ENCODE data around the gene DAB1. TPM values are rescaled to one million over a fixed set of nuclear protein-coding genes. Genes with fewer than 3 reads are reported as not detected.

The DAB1 gene
- total and polyA plus RNA-seq, 7 experiments from 2014 or later: 0.27 to 1.9 (median 0.43) TPM; not detected in 1

GRCh38 chr1:57307392-57308170 is 116.3 kb downstream of the DAB1 start:
- Histone ChIP-seq H3K27ac (ENCODE audit: low read depth, low read length) (no peak overlapping the region), H3K4me3 (ENCODE audit: low read length) (no peak overlapping the region), H3K9me3 (ENCODE audit: control insufficient read depth in 2 of 3, low read length in 3 of 3) (no peaks in the 10 kb centered on the region), H3K36me3 (ENCODE audit: control insufficient read depth in 2 of 3, insufficient read depth in 3 of 3, low read length in 3 of 3) (no peaks in the 10 kb centered on the region), H3K4me1 (ENCODE audit: control insufficient read depth in 2 of 2, insufficient read depth in 2 of 2, low read length in 2 of 2) (peaks cover 0 to 5% of the 10 kb centered on the region in 2 donors), H3K27me3 (ENCODE audit: control insufficient read depth in 2 of 2, insufficient read depth in 2 of 2, low read length in 2 of 2) (no peaks in the 10 kb centered on the region)
- Mint-ChIP-seq H3K9me3 (peaks cover 0 to 12% (median 8%) of the 10 kb centered on the region in 11 donors), H3K4me3 (peak overlapping the region; percentile 26 to 69 (median 50)), H3K4me1 (peaks cover 11 to 17% (median 13%) of the 10 kb centered on the region in 7 donors), H3K36me3 (peaks cover 0 to 8% (median 5%) of the 10 kb centered on the region in 5 donors), H3K27me3 (peaks cover 0 to 15% (median 0%) of the 10 kb centered on the region in 5 donors), H3K27ac (peak overlapping the region in 8 of 9 donors; percentile 26 to 86 (median 54))
- POLR2A ChIA-PET: no interaction called here
- ATAC-seq (peak; percentile 95), DNase-seq (peak in 7 of 9 donors; percentile 16 to 82 (median 73))
- intact Hi-C loops (cut with micrococcal nuclease): no loop called here
- CTCF ChIA-PET: no interaction called here

GRCh38 chr1:57304591-57304990 is 119.3 kb downstream of the DAB1 start:
- H3K4me1 ChIP-seq (ENCODE audit: control insufficient read depth in 2 of 2, insufficient read depth in 2 of 2, low read length in 2 of 2): peaks cover 0 to 5% of the 10 kb centered on the region in 2 donors
- DNase-seq (no peak), ATAC-seq (no peak)
- H3K4me3 Mint-ChIP-seq: no peak overlapping the region
- CTCF ChIA-PET: no interaction called here
- POLR2A ChIA-PET: no interaction called here
- no peak overlapping the region for H3K27ac ChIP-seq (ENCODE audit: low read depth, low read length)
- peaks cover 9 to 18% (median 16%) of the 10 kb centered on the region in 7 donors for H3K4me1 Mint-ChIP-seq
- H3K9me3 Mint-ChIP-seq: peaks cover 0 to 12% (median 8%) of the 10 kb centered on the region in 11 donors
- intact Hi-C loops (cut with micrococcal nuclease): no loop called here
- no peak overlapping the region for H3K27ac Mint-ChIP-seq
- H3K36me3 ChIP-seq (ENCODE audit: control insufficient read depth in 2 of 3, insufficient read depth in 3 of 3, low read length in 3 of 3): no peaks in the 10 kb centered on the region
- no peak overlapping the region for H3K4me3 ChIP-seq (ENCODE audit: low read length)
- H3K36me3 Mint-ChIP-seq: peaks cover 0 to 8% (median 5%) of the 10 kb centered on the region in 5 donors
- H3K27me3 ChIP-seq (ENCODE audit: control insufficient read depth in 2 of 2, insufficient read depth in 2 of 2, low read length in 2 of 2): no peaks in the 10 kb centered on the region
- H3K9me3 ChIP-seq (ENCODE audit: control insufficient read depth in 2 of 3, low read length in 3 of 3): no peaks in the 10 kb centered on the region
- H3K27me3 Mint-ChIP-seq: peaks cover 0 to 33% (median 5%) of the 10 kb centered on the region in 5 donors

DNA sequence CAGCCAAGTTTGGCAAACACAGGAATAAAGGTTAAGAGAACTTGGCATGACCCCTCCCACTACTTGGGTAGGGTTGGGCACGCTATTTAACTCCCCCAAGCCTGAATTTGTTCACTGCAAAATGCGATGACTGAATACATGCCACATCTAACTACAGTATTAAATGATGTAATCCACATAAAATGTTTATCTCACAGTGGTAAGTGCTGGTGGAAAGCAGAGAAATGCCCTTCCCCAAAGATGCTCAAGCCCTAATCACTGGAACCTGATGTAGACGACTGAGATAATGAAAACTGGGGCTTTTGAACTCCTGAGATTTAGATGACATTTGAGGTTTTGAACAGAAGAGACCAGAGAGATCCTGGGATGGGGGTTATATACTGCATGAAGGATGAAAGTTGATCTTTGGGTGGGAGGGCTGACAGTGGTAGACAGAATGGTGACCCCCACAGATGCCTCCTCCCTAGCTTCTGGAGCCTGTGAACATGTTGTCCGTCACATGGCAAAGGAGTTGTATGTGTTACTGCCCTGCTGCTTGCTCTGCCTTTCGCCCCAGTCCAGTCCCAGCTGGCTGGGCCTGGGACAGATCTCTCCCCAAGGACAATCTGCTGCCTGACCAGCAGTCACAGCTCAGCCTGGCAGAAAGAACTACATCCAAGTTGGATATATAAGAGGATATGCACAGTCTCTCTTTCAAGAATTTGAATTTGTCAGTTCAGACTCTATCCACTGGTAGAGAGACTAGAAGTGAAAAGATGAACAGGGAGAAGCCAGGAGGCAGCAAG is 120.9 kb downstream of the DAB1 start:
- Histone ChIP-seq H3K4me3 (ENCODE audit: low read length) (no peak overlapping the region), H3K9me3 (ENCODE audit: control insufficient read depth in 2 of 3, low read length in 3 of 3) (no peaks in the 10 kb centered on the region), H3K27me3 (ENCODE audit: control insufficient read depth in 2 of 2, insufficient read depth in 2 of 2, low read length in 2 of 2) (no peaks in the 10 kb centered on the region), H3K4me1 (ENCODE audit: control insufficient read depth in 2 of 2, insufficient read depth in 2 of 2, low read length in 2 of 2) (peaks cover 0 to 5% of the 10 kb centered on the region in 2 donors), H3K27ac (ENCODE audit: low read depth, low read length) (no peak overlapping the region), H3K36me3 (ENCODE audit: control insufficient read depth in 2 of 3, insufficient read depth in 3 of 3, low read length in 3 of 3) (no peaks in the 10 kb centered on the region)
- Mint-ChIP-seq H3K4me3 (no peak overlapping the region), H3K27me3 (peaks cover 0 to 33% (median 5%) of the 10 kb centered on the region in 5 donors), H3K36me3 (peaks cover 0 to 8% (median 5%) of the 10 kb centered on the region in 5 donors), H3K9me3 (peaks cover 0 to 12% (median 8%) of the 10 kb centered on the region in 11 donors), H3K27ac (peak overlapping the region in 2 of 9 donors; percentile 22 to 32), H3K4me1 (peaks cover 9 to 17% (median 13%) of the 10 kb centered on the region in 7 donors)
- ATAC-seq (no peak), DNase-seq (no peak)
- CTCF ChIA-PET: no interaction called here
- intact Hi-C loops (cut with micrococcal nuclease): no loop called here
- POLR2A ChIA-PET: no interaction called here

- Histone ChIP-seq H3K4me1 (ENCODE audit: control insufficient read depth in 2 of 2, insufficient read depth in 2 of 2, low read length in 2 of 2) (no peaks in the 10 kb centered on the region), H3K27me3 (ENCODE audit: control insufficient read depth in 2 of 2, insufficient read depth in 2 of 2, low read length in 2 of 2) (no peaks in the 10 kb centered on the region), H3K4me3 (ENCODE audit: low read length) (no peak overlapping the region), H3K27ac (ENCODE audit: low read depth, low read length) (no peak overlapping the region), H3K9me3 (ENCODE audit: control insufficient read depth in 2 of 3, low read length in 3 of 3) (no peaks in the 10 kb centered on the region), H3K36me3 (ENCODE audit: control insufficient read depth in 2 of 3, insufficient read depth in 3 of 3, low read length in 3 of 3) (no peaks in the 10 kb centered on the region)
- no peak for ATAC-seq
- intact Hi-C loops (cut with micrococcal nuclease): no loop called here
- peaks cover 0 to 32% (median 5%) of the 10 kb centered on the region in 5 donors for H3K27me3 Mint-ChIP-seq
- H3K9me3 Mint-ChIP-seq: peaks cover 0 to 1% (median 0%) of the 10 kb centered on the region in 11 donors
- ChIA-PET CTCF (interaction anchor here (0.6 kb wide), 1 partner anchor 565 kb away, joined by 3 read pairs; no protein-coding TSS in a partner anchor), POLR2A (no interaction called here)
- H3K36me3 Mint-ChIP-seq: peaks cover 0 to 4% (median 0%) of the 10 kb centered on the region in 5 donors
- H3K4me1 Mint-ChIP-seq: peaks cover 0 to 6% (median 0%) of the 10 kb centered on the region in 7 donors
- H3K4me3 Mint-ChIP-seq: no peak overlapping the region
- DNase-seq: no peak
- no peak overlapping the region for H3K27ac Mint-ChIP-seq
Observed at GRCh38 chr1:57300186-57300585, 123.7 kb downstream of the DAB1 start.

DNA sequence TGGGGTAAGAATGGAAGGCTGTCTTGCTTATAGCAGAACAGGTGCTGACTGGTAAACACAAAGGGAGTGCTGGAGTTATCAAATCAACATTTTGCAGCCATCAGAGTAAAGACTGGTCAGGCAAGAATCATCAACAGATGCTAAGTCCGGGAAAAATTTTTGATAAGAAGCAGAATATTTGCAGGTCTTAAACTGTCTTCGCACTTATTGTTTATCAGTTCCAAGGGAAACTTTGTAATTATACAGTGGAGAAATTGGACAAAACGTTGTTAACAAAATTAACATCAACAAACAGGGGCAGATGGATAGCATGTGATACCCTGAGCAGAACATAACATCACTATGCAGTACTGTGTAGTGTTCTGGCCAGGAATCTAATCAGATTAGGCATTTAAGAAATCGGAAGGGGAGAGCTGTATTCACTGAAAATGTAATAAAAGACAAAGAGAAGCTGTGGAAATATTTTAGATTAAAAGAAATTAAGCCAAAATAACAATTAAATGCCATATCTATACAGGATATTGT is 127.1 kb downstream of the DAB1 start:
- no peak for ATAC-seq
- Mint-ChIP-seq H3K27ac (no peak overlapping the region), H3K36me3 (peaks cover 0 to 4% (median 0%) of the 10 kb centered on the region in 5 donors), H3K4me1 (peaks cover 0 to 6% (median 0%) of the 10 kb centered on the region in 7 donors), H3K9me3 (peaks cover 0 to 3% (median 0%) of the 10 kb centered on the region in 11 donors), H3K27me3 (peaks cover 0 to 11% (median 3%) of the 10 kb centered on the region in 5 donors), H3K4me3 (no peak overlapping the region)
- H3K36me3 ChIP-seq (ENCODE audit: control insufficient read depth in 2 of 3, insufficient read depth in 3 of 3, low read length in 3 of 3): no peaks in the 10 kb centered on the region
- POLR2A ChIA-PET: no interaction called here
- no peak for DNase-seq
- H3K4me1 ChIP-seq (ENCODE audit: control insufficient read depth in 2 of 2, insufficient read depth in 2 of 2, low read length in 2 of 2): no peaks in the 10 kb centered on the region
- H3K27me3 ChIP-seq (ENCODE audit: control insufficient read depth in 2 of 2, insufficient read depth in 2 of 2, low read length in 2 of 2): no peaks in the 10 kb centered on the region
- intact Hi-C loops (cut with micrococcal nuclease): no loop called here
- no peak overlapping the region for H3K4me3 ChIP-seq (ENCODE audit: low read length)
- H3K27ac ChIP-seq (ENCODE audit: low read depth, low read length): no peak overlapping the region
- no peaks in the 10 kb centered on the region for H3K9me3 ChIP-seq (ENCODE audit: control insufficient read depth in 2 of 3, low read length in 3 of 3)
- CTCF ChIA-PET: no interaction called here

DNA sequence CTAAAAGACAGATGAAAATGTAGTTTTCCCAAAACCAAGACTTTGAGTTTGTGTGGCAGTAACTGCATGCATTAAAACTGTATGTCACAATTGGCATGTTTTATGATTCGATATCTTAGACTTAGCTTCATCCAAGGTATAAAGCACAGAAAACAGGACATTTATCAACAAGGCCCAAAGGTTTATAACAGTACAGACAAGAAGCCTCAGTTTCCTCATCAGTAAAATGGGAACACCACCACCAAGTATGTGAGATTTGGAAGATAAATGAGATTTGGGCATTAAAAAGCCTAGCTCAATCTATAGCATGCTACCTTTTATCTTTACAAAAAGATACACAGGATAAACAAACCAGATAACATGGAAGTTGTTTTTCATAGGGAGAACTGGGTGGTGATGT is 128.5 kb downstream of the DAB1 start:
- Histone ChIP-seq H3K4me3 (ENCODE audit: low read length) (no peak overlapping the region), H3K27ac (ENCODE audit: low read depth, low read length) (no peak overlapping the region), H3K4me1 (ENCODE audit: control insufficient read depth in 2 of 2, insufficient read depth in 2 of 2, low read length in 2 of 2) (no peaks in the 10 kb centered on the region), H3K9me3 (ENCODE audit: control insufficient read depth in 2 of 3, low read length in 3 of 3) (no peaks in the 10 kb centered on the region), H3K27me3 (ENCODE audit: control insufficient read depth in 2 of 2, insufficient read depth in 2 of 2, low read length in 2 of 2) (no peaks in the 10 kb centered on the region), H3K36me3 (ENCODE audit: control insufficient read depth in 2 of 3, insufficient read depth in 3 of 3, low read length in 3 of 3) (no peaks in the 10 kb centered on the region)
- H3K27me3 Mint-ChIP-seq: peaks cover 0 to 10% (median 3%) of the 10 kb centered on the region in 5 donors
- no peak overlapping the region for H3K4me3 Mint-ChIP-seq
- peaks cover 0 to 3% (median 0%) of the 10 kb centered on the region in 11 donors for H3K9me3 Mint-ChIP-seq
- H3K27ac Mint-ChIP-seq: peak overlapping the region in 1 of 9 donors; percentile 44
- peaks cover 0 to 5% (median 0%) of the 10 kb centered on the region in 7 donors for H3K4me1 Mint-ChIP-seq
- intact Hi-C loops (cut with micrococcal nuclease): no loop called here
- DNase-seq (no peak), ATAC-seq (no peak)
- CTCF ChIA-PET: no interaction called here
- H3K36me3 Mint-ChIP-seq: peaks cover 0 to 4% (median 0%) of the 10 kb centered on the region in 5 donors
- POLR2A ChIA-PET: no interaction called here
